GM18867 (cell line): ENCODE results near the gene SART1.

Source experiments
- ATAC-seq: cut with Tn5 transposase; IDR thresholded peaks from one replicate; pipeline ENCODE4 v1.9.1; 2021; ENCODE audit warnings: mild to moderate bottlenecking, moderate library complexity; ENCODE audit not compliant: unreplicated experiment

SART1 gene

DNA sequence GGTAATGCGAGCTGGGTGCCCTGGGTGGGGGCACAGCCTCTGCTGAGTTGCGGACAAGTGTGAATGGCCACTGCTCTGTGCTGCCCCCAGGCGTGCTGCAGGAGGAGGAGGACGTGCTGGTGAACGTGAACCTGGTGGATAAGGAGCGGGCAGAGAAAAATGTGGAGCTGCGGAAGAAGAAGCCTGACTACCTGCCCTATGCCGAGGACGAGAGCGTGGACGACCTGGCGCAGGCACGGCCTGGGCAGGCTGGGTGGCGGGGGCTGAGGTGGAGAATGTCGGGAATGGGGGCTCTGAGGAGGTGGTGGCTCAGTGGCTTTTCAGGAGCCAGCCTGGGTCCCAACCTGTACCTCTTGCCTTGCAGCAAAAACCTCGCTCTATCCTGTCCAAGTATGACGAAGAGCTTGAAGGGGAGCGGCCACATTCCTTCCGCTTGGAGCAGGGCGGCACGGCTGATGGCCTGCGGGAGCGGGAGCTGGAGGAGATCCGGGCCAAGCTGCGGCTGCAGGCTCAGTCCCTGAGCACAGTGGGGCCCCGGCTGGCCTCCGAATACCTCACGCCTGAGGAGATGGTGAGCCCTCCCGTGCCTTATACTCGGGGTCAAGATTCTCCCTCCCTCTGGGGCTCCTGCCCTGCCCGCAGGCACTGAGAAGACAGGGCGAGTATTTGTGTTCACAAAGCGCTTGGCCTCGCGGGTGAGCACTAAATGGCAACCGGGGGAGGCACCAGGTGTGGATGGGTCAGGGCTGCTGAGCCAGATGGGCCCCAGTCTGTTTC, 4.6 kb downstream of the SART1 start:
- ATAC-seq, result no peak

DNA sequence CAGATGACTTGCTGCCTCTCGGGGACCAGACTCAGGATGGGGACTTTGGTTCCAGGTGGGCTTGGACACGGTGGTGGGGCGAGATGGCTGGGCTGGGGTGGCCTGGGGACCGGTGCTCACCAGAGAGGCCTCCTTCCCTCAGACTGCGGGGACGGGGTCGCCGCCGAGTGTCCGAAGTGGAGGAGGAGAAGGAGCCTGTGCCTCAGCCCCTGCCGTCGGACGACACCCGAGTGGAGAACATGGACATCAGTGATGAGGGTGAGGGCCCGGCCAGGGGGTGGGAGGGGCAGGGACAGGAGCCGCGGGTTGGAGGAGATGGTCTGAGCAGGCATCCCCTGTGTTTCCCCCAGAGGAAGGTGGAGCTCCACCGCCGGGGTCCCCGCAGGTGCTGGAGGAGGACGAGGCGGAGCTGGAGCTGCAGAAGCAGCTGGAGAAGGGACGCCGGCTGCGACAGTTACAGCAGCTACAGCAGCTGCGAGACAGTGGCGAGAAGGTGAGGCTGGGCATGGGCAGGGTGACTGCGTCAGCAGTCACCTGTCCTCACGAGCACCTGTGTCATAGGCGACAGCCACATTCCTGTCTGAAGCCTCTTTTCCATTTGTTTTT, 5.9 kb downstream of the SART1 start:
- no peak for ATAC-seq

DNA sequence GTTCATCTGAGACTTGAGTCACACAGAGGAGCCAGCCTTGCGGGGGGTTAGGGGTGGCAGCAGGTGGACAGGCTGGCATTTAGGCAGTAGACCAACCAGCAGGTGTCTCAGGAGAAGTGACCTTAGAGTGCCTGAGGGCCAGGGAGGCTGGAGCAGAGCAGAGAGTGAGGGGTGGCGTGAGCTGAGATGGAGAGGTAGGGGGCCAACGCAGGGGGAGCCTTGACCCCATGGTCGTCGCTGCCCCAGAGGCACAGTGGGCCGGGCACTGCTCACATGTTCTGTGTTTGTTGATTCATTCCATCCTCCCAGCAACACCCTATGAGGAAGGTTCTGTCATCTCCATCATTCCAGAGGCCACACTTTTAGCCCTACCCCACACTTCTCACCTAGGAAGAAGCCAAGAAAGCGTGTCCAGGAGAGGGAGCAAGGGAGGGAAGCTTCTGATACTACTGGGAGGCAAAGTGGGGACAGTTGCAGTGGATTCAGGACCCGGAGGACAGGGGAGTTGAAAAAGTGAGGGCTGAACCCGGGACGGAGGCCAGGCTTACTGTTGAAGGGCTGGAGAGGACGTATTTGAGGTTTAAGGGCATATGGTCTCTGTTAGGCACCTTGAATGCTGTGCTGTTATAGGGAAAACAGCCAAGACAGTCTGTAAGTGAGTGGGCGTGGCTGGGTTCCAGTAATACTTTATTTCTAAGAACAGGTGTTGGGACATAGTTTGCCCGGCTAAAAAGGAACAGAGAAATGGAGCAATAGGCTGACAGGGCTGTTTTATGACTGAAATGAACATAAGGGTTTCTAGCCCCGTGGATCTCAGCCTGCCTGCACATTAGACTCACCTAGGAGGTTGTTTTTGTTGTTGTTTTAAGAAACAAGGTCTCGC, 7.3 kb downstream of the SART1 start:
- no peak for ATAC-seq

DNA sequence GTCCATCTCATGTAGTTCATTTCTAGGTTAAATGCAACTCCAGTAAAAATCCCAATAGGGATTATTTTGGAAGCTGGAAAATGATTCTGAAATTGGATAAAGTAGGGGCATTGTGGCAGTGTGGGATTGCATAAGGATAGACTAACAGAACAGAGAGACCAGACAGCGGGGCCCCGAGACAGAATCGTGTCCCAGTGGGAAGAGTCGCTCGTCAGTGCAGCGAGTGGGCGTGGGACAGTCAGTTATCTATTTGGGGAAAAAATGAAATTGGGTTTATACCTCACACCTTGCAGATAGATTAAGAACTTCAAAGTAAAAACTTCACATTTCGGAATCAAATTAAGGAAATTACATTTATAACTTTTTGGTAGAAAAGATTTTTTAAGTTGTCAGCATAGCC, 10.6 kb downstream of the SART1 start:
- ATAC-seq, result no peak

DNA sequence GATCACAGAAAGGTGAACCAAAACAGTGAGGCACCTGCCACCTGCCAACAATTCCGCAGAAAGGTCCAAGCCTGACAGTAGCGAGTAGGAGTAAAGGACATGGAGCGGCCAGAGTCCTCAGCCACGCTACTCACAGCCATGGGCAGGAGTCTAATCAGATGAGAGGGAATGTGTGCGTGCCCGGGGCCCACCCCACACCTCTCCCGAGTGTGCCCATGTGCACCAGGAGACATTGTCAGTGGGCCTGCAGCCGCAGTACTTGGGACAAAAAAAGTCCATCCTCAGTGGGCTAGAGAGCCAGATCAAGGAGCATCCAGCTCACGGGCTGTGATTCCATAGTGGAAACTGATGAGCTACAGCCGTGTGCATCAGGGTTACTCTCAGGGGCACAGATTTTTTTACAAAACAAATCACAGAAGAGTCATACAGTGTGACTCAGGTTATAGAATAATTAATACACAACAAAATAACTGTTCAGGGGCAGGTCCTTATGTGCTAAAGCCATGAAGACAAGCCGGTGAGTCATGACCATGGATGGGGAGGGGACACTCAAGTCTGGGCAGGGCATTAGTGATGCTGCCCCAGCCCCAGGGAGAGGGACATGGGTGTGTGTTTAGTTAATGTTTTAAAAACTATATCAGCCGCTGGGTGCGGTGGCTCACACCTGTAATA, 12.0 kb downstream of the SART1 start:
- ATAC-seq, result no peak

DNA sequence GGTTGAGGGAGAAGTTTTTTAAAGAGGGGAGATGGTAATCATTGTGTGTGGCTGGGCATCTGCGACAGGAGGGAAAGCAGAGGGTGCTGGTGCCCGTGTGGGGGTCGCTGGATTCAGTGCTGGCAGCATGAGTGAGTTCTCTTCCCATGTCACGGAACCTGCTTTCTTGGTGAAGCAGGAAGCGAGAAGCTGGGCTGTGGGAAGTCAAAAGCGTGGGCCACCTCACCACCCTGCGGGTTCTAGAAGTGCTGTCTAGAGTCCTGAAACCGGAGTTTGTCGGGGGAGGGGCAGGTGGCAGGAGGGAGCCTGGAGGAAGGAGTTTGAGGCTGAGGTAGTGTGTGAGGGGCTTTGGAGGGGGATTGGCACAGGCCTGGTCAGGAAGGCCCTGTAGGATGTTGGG, 14.2 kb downstream of the SART1 start:
- ATAC-seq, result no peak

DNA sequence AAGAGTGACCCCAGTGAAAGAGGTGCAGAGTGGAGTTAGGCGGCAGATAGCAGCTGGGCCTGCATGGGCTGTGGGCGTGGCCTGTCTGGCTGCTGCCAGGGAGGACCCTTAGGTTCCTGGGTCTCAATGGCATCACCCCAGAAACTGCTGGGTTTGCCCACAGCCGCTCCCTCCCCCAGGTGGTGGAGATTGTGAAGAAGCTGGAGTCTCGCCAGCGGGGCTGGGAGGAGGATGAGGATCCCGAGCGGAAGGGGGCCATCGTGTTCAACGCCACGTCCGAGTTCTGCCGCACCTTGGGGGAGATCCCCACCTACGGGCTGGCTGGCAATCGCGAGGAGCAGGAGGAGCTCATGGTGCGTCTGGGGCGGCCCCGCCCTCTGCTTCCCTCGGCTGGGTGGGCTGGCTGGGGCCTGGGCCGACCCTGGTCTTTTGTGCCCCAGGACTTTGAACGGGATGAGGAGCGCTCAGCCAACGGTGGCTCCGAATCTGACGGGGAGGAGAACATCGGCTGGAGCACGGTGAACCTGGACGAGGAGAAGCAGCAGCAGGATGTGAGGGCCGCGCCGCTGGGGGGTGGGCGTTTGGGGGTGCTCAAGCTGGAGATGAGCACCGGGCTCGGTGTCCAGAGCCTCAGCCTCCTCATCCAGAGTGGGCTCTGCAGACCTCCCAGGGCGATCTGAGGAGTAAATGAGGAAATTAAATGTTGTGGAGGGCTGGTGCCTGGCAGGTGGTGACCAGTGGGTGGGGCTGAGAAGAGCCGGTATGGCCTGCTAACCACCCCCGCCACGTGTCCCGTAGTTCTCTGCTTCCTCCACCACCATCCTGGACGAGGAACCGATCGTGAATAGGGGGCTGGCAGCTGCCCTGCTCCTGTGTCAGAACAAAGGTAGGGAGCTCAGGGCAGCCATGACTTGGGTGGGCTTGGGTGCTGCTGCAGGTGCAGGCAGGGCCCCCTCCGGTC, 15.0 kb downstream of the SART1 start:
- ATAC-seq, result no peak

DNA sequence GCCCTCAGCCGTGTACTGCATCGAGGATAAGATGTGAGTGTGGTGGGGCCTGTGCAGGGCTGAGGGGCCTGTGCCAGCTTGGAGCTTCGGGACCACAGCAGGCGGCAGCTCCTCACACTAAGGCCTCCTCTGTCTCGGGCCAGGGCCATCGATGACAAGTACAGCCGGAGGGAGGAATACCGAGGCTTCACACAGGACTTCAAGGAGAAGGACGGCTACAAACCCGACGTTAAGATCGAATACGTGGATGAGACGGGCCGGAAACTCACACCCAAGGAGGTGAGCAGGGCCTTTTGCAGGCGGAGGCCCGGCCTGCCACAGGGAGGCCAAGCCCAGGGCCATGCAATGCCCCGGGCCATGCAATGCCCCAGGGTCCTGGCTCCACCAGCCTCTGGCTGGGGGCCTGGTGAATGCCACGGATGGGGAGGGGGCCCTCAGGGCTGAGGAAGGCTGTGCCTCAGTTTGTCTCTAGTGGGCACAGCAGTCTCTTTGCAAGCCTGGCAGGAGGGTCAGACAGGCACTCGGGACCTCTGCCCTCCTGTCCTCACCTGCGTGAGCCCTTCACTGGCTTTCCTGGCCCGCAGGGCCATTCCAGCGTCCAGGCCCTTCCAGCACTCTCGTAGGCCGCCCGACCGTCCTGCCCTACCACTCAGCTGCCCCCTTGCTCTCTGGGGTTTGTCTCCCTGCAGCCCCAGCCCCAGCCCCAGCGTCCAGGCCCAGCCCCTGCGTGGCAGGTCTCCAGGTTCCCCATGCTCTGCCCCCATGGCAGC, 16.3 kb downstream of the SART1 start:
- ATAC-seq, result no peak

DNA sequence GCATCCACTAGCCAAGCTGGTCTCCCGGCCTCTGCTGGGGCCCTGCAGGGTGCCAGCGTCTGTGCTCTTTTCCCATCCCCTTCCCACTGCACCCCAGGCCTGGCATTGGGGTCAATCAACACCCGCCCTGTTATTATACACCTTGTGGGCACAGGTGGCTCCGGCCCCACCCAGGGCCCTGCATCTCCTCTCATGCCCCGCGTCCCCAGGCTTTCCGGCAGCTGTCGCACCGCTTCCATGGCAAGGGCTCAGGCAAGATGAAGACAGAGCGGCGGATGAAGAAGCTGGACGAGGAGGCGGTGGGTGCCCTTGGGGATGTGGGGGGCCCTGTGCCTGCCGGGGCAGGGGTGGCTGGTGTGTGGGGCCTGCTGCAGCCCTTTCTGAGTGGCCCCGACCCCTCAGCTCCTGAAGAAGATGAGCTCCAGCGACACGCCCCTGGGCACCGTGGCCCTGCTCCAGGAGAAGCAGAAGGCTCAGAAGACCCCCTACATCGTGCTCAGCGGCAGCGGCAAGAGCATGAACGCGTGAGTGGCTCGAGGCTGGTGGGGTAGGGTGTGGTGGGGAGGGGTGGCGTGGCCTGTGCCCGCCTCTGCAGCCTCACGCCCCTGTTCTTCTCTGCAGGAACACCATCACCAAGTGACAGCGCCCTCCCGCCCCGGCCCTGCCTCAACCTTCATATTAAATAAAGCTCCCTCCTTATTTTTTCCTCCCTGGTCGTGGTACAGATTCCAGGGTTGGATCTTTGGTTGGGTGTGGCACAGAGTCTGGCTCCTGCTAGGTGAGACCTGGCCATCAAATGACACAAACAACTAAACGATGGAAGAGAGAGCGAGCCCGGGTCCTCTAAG, 17.1 kb downstream of the SART1 start:
- no peak for ATAC-seq

DNA sequence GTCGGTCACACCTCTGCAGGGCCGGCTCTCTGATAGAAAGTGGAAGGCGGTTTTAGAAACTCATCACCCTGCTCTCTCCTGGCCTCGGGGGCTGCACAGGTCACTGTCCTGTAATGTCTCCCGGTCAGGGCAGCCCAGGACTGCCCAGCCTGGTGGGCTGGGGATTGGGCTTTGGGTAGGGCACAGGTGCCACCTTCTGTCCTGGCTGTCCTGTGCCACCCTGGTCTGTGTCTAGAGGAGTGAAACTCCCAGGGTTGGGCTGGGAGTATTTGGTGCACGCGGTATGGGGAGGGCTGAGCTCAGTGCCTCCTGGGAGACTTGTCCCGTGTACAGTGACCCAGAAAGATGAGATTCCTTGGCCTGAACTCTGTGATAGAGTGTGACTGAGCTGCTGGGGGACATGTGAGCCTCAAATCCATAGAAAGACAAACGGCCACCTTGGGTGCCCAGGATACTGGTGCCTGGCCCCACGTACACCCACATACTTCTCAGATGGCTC, 17.8 kb downstream of the SART1 start:
- no peak for ATAC-seq

DNA sequence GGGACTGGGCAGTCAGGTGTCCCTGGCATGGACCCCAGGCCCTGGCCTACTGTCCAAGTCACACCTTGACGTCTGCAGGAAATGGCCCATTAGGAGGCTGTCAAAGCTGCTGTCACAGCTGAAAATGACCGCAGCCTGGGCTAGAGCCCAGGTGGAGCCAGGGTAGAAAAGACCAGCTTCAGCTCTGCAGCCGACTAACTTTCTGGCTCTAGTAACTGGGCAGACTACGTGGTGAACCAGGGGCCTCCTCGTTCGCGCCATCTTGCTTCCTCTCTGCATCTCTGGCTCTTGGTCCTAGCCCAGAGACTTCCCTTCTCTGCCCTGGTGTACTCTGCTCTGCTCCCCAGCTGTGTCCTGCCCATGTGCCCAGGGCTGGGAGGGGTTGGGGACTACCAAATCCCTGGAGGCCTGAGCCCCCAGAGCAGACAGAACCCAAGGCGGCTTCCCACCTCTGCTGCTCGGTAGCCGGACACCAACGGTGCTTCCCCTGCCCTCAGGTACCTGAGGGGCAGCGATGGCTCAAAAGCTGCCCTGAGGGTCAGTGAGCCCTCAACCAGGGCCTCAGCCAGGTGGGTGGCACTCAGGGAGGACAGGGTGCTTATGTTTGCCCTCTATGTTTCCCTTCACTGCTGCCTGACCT, 19.7 kb downstream of the SART1 start:
- ATAC-seq, result no peak

DNA sequence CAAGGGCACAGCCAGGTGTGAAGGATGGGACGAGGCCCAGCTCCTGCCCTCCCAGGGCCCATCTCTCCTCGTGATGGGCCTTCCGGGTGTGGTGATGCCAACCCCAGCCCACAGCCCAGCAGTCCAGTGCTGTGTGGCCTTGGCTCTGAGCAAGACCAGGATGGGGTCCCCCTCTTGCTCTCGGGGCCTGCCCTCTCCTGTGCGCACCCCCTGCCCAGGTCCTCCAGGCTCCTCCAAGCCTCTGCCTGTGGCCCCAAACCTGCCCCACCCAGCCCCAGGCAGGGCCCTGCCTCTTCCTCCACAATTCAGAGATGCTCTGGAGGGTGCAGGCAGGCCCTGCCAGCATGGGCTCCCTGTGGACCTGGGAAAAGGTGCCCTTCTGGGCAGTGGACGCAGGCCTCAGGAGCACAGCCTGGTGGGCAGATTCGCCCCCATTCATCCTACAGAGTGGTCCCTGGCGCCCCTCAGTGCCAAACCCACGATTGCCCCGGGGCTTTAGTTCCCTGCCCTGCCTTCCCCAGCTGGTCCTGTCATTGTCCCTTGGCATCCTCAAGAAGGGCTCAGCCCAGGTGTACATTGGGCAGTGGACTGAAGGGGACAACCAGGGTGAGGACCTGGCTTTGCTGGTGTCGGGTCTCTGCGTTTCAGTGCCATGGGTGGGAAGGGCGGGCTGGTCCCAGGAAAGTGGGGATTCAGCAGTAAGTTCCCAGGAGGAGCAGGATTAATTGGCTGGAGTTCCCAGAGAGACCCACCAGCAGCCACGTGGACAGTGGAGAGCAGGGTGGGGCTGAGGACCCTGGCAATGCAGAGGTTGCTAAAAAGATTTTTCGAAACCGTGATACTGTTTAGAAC, 20.7 kb downstream of the SART1 start:
- no peak for ATAC-seq

DNA sequence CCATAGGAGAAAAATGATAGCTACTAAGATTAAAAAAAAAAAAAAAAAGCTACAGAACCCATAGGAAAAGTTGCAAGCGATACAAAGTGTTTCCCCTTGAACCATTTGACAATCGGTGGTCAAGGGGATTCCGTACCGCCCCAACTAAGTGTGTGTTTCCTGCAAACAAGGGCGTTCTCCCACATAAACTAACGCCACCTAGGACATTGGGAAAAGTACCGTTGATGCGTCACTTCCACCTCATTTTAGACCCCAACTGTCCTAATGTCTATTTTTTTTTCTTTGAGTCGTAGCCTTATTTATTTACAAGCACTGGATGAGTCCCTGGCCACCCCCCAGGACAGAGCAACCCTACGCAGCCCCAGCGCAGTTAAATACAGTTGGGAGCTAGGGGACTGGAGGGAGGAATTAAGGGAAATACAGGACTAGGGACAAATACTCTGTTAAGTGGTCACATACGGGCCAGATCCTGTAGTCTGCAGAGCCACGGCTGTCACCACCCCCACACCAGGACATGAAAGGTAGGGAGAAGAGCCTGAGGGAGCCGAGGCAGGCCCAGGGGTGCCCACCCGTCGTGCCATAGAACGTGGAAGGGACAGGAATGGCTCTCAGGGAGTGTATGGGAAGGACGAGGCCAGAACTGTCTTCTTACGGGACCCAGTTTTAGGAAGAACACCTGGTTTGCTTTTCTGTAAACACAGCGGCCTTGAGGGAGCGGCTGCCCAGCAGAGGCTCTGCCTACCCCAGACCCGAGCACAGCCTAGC, 21.5 kb downstream of the SART1 start:
- no peak for ATAC-seq

DNA sequence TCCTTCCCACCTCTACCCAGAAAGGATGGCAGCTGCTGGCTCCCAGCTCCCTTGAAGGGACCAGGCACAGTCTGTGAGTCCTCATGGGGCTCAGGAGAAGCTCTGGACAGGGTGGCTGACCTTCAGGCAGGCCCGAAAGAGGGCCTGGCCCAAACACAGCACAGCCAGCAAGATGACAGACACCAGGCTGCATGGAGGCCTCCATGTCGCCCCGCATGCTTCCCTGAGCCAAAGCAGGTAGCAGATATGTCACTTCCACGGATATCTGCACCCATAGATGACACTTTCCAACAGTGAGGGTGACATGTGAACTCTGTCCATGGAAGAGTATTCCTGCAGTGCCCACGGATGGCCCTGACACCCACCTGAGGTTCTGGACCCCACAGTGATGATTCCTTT, 22.1 kb downstream of the SART1 start:
- no peak for ATAC-seq

DNA sequence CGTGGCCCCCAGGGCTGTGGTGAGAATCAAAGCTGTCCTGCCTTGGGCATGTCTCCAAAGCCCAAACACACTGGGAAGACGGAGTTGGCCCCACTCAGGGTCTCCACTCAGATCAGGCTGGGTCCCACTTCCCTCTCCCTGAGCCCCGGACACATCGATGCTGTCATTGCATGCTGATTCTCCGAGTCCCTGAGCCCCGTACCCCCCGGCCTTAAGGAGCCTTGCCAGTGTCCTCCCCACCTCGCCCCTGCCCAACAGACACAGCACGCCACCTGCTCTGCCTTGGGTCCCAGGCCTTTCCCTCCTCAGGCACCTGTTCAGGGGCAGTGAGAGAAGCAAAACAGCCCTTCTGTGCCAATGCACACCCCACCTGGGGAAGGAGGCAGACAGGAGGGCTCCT, 25.8 kb downstream of the SART1 start:
- ATAC-seq, result no peak
